MM.1S (cell line): ENCODE data around the gene CYP4A22.
"Not testable (repeated sequence)": the region's sequence is repeated elsewhere in the genome, so short reads cannot be mapped to it uniquely, and the experiment has no call there.

Experiments
- CTCF ChIP-seq: fragments of 300-600 bp; sonication (generic); IDR thresholded peaks from 2 replicates; pipeline ENCODE4 v1.5.1; 2016; ENCODE audit warnings: antibody characterized with exemption, low read length, mixed read lengths
- EZH2 ChIP-seq: fragments of 300-600 bp; sonication (generic); optimal IDR thresholded peaks from 2 replicates; pipeline ENCODE3; 2017; ENCODE audit warnings: low read depth, mild to moderate bottlenecking, antibody characterized with exemption, low read length, mixed read lengths

DNA sequence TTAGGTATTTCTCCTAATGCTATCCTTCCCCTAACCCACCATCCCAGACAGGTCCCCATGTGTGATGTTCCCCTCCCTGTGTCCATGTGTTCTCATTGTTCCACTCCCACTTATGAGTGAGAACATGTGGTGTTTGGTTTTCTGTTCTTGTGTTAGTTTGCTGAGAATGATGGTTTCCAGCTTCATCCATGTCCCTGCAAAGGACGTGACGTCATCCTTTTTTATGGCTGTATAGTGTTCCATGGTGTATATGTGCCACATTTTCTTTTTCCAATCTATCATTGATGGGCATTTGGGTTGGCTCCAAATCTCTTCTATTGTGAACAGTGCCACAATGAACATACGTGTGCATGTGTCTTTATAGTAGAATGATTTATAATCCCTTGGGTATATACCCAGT lies 4.6 kb upstream of the CYP4A22 start:
- TF ChIP-seq CTCF, EZH2: not testable (repeated sequence)
